GM11168 (cell line): ENCODE results near the gene LURAP1L.

Experiments
- in situ Hi-C: fragments of 300-500 bp; cut with MboI; formaldehyde crosslinking; loops from one replicate; pipeline ENCODE4 v1.12.0; 2022; ENCODE audit warnings: low sequenced_read_pairs; ENCODE audit not compliant: unreplicated experiment

Gene LURAP1L

GRCh38 chr9:12808569-12808968 lies 33.7 kb downstream of the LURAP1L start:
- in situ Hi-C loops = no loop called here

GRCh38 chr9:12809720-12810119 lies 34.9 kb downstream of the LURAP1L start:
- in situ Hi-C loops = loop anchor here (10.0 kb wide), 1 partner anchor 85 kb away; no protein-coding TSS in a partner anchor

GRCh38 chr9:12811935-12812334 lies 37.1 kb downstream of the LURAP1L start:
- in situ Hi-C loops = loop anchor here (10.0 kb wide), 1 partner anchor 87 kb away; no protein-coding TSS in a partner anchor

- in situ Hi-C loops = loop anchor here (10.0 kb wide), 1 partner anchor 88 kb away; no protein-coding TSS in a partner anchor
These were observed 37.9 kb downstream of the LURAP1L start for GRCh38 chr9:12812710-12813109.

GRCh38 chr9:12813533-12813932 lies 38.7 kb downstream of the LURAP1L start:
- in situ Hi-C loops = loop anchor here (10.0 kb wide), 1 partner anchor 89 kb away; no protein-coding TSS in a partner anchor

GRCh38 chr9:12813960-12814876 lies 39.4 kb downstream of the LURAP1L start:
- in situ Hi-C loops = loop anchor here (10.0 kb wide), 1 partner anchor 89 kb away; no protein-coding TSS in a partner anchor

DNA sequence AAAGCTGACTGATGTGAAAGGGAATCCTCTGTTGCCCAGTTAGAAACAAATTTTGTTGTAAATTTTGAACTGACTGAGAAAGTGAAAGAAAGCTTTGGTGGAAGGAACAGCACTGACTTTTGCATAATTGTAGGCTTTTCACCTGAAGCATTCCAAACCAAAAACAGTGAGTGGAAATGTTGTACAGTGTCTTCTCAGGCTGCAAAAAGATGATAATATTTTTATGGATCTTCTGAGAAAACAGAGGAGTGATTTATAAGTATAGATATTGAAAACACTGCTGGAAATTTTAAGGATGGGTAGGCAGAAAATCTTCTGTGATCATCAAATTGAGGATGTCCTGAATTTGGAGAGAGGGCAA lies 40.0 kb downstream of the LURAP1L start:
- in situ Hi-C loops = loop anchor here (10.0 kb wide), 1 partner anchor 90 kb away; no protein-coding TSS in a partner anchor

GRCh38 chr9:12815888-12816287 lies 41.1 kb downstream of the LURAP1L start:
- in situ Hi-C loops = loop anchor here (10.0 kb wide), 1 partner anchor 91 kb away; no protein-coding TSS in a partner anchor

GRCh38 chr9:12816656-12817101 lies 41.9 kb downstream of the LURAP1L start:
- in situ Hi-C loops = loop anchor here (10.0 kb wide), 1 partner anchor 92 kb away; no protein-coding TSS in a partner anchor

DNA sequence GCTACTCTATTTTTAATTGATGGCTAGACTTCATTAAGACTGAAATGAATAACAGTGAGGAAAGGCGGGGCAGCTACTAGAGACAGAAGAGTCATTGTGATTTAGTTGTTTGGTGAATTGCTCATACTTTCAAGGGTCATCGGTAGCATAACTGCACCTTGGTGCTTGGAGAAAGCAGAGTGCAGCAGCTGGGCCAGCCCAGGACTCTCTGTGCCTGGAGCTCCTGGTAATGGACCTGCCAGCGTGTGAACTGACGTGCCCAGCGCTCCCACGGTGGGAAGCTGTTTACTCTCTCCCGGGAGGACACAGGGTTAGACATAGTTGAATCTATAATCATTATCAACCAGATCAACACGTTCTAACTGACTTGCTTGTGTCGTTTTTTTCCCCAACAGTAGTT lies 42.9 kb downstream of the LURAP1L start:
- in situ Hi-C loops = loop anchor here (10.0 kb wide), 1 partner anchor 93 kb away; no protein-coding TSS in a partner anchor

GRCh38 chr9:12818431-12819000 lies 43.7 kb downstream of the LURAP1L start:
- in situ Hi-C loops = loop anchor here (10.0 kb wide), 1 partner anchor 94 kb away; no protein-coding TSS in a partner anchor

DNA sequence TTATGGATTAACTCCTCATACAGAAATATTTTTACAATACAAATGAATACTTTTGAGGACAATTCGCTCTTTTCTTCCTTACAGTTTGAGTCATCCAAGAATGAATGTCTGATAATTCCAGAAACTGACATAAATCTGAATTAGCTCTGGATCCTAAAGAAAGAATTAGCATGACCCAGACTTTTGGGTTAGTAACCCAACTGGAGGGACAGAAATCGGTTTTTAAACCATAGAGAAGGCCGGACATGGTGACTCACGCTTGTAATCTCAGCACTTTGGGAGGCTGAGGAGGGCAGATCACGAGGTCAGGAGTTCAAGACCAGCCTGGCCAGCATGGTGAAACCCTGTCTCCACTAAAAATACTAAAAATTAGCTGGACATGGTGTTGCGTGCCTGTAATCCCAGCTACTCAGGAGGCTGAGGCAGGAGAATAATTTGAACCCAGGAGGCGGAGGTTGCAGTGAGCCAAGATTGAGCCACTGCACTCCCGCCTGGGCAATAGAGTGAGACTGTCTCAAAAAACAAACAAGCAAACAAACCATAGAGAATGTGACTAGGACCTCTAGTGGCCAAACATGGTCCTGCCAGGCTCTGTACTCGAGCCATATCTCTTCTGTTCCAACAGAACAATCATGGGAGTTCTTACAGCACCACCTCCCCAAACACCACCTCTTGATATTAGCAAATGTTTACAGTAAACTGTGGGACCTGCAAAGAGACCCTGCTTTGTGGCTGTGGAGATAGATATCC lies 44.8 kb downstream of the LURAP1L start:
- in situ Hi-C loops = loop anchor here (10.0 kb wide), 1 partner anchor 95 kb away; no protein-coding TSS in a partner anchor

DNA sequence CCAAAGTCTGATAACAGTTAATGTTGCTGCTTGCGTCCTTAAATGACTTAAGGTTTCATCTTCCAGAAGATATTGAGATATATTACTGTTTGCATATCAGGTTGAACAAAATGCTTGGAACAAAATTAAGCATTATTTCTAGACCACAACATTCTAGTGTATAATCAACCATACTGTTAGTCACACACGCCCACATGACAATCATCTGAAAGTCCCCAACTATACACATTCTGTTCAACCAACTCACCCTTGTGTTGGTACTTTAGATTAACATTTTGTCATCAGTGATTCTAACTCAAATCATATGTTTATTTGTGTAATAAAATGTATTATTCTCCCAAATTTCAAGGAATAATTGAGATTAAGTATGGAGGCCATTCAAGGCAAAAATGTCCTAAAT lies 47.3 kb downstream of the LURAP1L start:
- in situ Hi-C loops = no loop called here

- in situ Hi-C loops = no loop called here
These were observed 52.2 kb downstream of the LURAP1L start for GRCh38 chr9:12826924-12827565.

GRCh38 chr9:12833701-12834100 lies 58.9 kb downstream of the LURAP1L start:
- in situ Hi-C loops = no loop called here

DNA sequence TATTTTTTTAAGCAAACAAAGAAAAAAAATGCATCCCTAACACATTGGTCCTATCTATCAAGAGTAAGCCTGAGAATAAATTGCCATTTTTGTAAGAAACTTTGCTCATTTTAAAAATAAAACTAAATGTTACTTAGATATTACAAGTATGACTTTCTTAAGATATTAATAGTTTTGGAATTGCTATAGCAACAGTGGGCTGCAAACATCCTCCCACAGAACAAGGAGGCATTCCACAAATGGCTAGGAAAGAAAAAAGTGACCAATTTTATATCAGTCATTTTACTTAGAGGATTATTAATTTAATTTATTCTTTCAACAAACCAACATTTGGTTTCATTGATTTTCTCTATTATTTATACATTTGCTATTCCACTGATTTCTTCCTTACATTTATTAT lies 63.7 kb downstream of the LURAP1L start:
- in situ Hi-C loops = no loop called here

GRCh38 chr9:12843735-12844134 lies 68.9 kb downstream of the LURAP1L start:
- in situ Hi-C loops = no loop called here

- in situ Hi-C loops = no loop called here
These were observed 71.2 kb downstream of the LURAP1L start for GRCh38 chr9:12846035-12846434.

GRCh38 chr9:12847561-12847960 lies 72.7 kb downstream of the LURAP1L start:
- in situ Hi-C loops = no loop called here
